GM21423 (cell line): Measurements from ENCODE around the gene DTD1.

Experiments used
- ATAC-seq: cut with Tn5 transposase; IDR thresholded peaks from one replicate; pipeline ENCODE4 v1.9.1; 2021; ENCODE audit warnings: mild to moderate bottlenecking, moderate library complexity; ENCODE audit not compliant: unreplicated experiment

DTD1 gene

GRCh38 chr20:18614244-18614643 lies 26.4 kb downstream of the DTD1 start:
- ATAC-seq, result no peak

GRCh38 chr20:18615020-18615650 lies 27.3 kb downstream of the DTD1 start:
- ATAC-seq, result no peak

- no peak for ATAC-seq
These were observed 33.1 kb downstream of the DTD1 start for GRCh38 chr20:18621004-18621403.

- ATAC-seq, result no peak
These were observed 35.5 kb downstream of the DTD1 start for GRCh38 chr20:18623156-18623910.

- no peak for ATAC-seq
These were observed 37.1 kb downstream of the DTD1 start for GRCh38 chr20:18624948-18625347.

- no peak for ATAC-seq
These were observed 38.2 kb downstream of the DTD1 start for GRCh38 chr20:18625907-18626655.

- ATAC-seq, result no peak
These were observed 40.6 kb downstream of the DTD1 start for GRCh38 chr20:18628330-18628920.

- peak; percentile 86 for ATAC-seq
These were observed 44.4 kb downstream of the DTD1 start for GRCh38 chr20:18632196-18632789.

- no peak for ATAC-seq
These were observed 45.6 kb downstream of the DTD1 start for GRCh38 chr20:18633411-18633810.

- ATAC-seq, result no peak
These were observed 46.6 kb downstream of the DTD1 start for GRCh38 chr20:18634501-18634900.

GRCh38 chr20:18635380-18635779 lies 47.5 kb downstream of the DTD1 start:
- no peak for ATAC-seq

- no peak for ATAC-seq
These were observed 49.4 kb downstream of the DTD1 start for GRCh38 chr20:18637224-18637623.

GRCh38 chr20:18638768-18639167 lies 50.9 kb downstream of the DTD1 start:
- no peak for ATAC-seq

- ATAC-seq, result no peak
These were observed 51.7 kb downstream of the DTD1 start for GRCh38 chr20:18639501-18639979.

GRCh38 chr20:18645196-18645745 lies 57.4 kb downstream of the DTD1 start:
- ATAC-seq, result no peak

GRCh38 chr20:18645851-18646250 lies 58.0 kb downstream of the DTD1 start:
- no peak for ATAC-seq

GRCh38 chr20:18647777-18648176 lies 59.9 kb downstream of the DTD1 start:
- ATAC-seq, result no peak

GRCh38 chr20:18650224-18650623 lies 62.4 kb downstream of the DTD1 start:
- no peak for ATAC-seq

- no peak for ATAC-seq
These were observed 66.0 kb downstream of the DTD1 start for GRCh38 chr20:18653736-18654447.

GRCh38 chr20:18654448-18654773 lies 66.6 kb downstream of the DTD1 start:
- ATAC-seq, result no peak
